Non-pigmented ciliary epithelial cell (primary cell): Measurements from ENCODE around the gene BCAR1.

ENCODE experiments used
- DNase-seq: peaks from one replicate; pipeline ENCODE4 v3.0.0-alpha.2; 2010; ENCODE audit warnings: low read depth

BCAR1 gene

DNA sequence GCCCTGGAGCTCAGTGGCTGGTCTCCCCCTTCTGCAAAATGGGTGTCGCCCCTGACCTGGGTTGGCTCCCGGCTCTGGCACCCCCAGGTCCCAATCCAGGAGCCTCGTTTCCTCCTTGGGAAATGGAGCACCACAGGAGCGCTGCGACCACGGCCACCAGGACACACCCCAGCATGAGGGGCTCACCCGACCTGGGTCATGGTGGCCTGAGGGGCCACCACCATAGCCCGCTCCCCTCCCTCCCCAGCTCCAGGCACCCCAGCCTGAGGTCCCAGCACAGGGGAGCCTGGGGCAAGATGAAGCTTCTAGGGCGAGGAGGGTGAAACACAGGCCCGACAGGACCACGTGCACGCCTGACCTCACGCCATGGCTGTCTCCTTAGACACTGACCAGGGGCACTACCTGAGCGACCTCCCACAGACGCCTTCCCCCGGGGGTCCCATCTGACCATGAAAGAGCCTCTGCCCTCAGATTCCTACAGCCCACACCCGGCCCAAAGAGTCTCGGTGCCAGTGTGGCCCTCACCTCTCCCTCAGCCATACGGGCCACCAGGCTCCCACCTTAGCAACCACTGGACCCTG, 11.8 kb downstream of the BCAR1 start:
- no peak for DNase-seq

DNA sequence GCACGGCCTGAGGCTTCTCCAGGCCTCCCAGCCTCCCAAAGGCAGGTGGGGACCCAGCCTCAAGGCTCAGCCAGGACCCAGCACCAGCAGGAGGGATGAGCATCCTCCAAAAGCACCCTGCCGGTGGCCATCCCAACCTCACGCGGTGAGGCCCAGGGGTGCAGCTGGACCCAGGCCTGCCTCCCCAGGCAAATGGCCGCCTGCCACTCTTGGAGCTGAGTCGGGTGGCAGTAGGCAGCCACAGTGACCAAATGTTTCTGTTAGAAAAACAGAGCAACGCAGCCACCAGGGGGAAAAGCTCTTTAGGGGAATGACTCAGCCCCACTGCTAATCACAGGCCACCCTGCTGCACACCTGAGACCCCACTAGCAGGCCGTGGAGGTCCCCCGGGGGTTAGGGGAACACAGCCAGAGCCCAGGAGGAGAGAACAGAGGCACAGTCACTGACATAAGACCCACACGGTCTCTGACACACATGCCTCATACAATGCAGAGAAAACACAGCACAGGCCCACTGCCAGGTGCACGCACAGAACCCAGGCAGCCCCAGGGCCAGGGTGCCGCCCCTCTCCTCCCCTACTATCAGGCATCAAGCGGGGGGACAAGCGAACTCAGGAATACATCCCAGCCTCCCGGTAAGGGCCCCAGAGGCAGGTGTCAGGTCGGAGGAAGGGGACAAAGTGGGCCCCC, 12.4 kb downstream of the BCAR1 start:
- no peak for DNase-seq

DNA sequence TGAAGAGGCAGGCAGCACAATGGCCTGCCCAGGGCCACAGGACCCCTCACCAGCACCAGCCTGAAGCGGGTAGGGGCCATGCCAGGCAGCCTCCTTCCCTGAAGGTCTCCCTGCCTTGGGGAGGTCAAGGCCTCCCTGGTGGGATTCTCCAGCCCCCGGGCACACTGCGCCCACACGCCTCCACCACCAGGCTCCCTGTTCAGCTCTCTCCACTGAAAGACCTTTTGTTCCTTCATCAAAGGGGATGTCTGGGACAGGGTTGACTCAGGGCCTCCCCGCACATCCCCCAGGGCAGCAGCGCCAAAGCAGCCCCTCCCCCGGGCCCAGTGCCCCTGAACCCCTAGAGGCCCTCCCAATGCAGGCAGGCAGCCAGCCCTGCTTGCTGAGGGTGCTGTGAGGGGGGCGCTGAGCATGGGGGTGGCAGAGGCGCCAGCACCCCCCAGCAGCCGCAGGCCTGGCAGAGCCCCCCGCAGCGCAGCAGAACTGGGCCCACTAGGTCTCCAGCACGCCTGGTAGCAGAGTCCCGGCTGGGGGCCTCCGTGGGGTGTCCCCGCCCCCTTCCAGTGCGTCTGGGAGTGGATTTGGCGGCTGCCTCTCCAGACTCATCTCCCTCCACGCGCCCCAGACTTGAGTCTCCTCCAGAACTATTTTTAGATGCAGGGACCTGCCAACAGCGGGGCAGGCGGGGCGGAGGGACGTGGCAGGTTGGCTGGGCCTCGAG, 13.1 kb downstream of the BCAR1 start:
- peak; percentile 48 for DNase-seq

DNA sequence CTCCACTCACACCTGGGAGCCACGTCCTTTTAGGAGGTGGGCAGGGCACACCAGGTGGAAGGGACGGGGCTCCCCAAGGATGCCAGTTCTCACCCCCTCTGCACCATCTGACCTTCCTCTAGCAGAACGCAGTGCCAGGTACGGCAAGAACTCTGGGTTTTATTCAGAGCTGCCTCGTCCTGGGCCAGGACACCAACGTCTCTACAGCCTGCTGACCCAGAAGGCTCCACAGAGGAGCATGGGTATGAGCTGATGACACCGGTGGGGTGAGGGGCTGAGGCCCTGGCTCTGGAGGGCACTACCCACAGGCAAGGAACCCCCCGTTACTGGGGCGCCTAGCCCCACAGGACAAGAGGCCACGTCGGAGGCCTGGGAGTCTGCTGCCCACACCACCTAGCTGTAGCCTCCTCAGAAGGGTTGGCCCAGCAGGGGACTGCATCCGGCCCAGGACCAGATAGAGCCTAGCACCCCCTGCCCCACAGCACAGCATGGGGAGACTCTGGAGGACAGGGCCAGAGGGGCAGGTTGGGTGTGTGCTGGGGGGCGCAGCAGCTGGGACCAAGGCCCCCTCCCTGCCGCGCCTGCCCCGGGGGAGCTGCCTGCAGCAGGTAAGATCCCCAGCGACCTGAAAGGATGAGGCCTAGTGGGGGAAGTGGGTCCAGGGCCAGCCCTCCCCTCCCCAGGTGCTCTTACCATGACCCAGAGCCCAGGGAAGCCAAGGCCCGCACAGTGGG, 13.9 kb downstream of the BCAR1 start:
- no peak for DNase-seq

DNA sequence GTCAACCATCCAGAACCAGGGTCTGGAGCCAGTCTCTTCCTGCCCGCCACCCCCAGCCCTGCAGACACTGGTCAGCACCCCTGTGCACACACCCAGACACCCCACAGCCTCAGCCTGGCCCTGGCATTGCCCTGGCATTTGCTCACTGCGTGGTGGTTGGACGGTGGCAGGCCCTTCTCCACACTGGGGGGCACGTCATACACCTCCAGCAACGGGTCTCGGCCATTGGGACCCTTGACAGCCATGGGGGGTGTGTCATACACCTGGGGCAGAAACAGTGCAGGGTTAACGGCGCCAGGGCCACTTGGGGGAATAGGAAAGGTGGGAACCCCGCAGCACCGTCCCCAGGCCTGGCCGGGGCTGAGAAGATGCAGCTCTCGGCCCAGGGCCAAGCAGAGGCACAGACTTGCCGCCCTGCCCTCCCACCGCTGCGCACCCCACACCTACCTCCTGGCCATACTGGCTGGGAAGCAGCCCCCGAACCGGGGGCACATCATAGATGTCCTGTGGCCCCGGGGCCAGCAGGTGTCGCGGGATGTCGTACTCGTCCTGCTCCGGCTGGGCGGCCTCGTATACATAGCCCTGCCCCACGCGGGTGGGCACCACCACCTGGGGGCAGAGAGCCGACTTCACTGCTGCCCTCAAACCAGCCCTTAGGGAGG, 14.6 kb downstream of the BCAR1 start:
- no peak for DNase-seq

DNA sequence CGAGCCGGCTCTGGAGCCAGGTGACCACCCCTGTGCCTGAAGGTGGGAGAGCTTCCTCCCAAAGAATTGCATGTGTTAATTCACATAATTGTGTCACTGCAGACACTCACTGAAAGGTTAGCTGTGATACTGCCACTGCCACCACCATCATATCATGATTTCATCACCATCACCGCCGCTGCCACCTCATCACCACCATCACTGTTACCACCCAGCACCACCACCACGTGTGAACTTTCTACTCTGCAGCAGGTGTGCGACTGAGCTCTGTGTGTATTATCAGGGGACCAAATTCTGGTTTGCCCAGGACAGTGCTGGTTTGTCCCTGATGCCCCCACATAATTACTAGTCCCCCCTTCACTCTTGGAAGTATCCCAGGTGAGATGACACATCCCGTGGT, 15.2 kb downstream of the BCAR1 start:
- no peak for DNase-seq

DNA sequence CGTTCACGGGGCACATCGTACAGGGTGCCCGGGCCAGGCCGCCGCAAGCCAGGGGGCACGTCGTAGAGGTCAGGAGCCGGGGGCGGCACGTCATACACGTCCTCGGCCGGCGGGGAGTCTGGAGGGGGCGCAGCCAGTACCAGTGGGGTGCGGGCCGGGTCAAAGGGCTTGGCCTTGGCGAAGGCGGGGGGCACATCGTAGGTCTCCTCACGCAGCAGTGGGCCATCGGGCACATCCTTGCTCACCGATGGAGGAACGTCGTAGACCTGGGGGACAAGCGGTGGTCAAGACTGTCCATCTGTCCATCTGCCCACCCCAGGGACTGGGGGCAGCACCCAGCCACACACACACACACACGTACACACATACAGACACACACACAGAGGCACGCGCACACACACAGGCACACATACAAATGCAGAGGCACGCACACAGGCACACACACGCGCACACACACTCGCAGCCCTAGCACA, 15.7 kb downstream of the BCAR1 start:
- DNase-seq = no peak

DNA sequence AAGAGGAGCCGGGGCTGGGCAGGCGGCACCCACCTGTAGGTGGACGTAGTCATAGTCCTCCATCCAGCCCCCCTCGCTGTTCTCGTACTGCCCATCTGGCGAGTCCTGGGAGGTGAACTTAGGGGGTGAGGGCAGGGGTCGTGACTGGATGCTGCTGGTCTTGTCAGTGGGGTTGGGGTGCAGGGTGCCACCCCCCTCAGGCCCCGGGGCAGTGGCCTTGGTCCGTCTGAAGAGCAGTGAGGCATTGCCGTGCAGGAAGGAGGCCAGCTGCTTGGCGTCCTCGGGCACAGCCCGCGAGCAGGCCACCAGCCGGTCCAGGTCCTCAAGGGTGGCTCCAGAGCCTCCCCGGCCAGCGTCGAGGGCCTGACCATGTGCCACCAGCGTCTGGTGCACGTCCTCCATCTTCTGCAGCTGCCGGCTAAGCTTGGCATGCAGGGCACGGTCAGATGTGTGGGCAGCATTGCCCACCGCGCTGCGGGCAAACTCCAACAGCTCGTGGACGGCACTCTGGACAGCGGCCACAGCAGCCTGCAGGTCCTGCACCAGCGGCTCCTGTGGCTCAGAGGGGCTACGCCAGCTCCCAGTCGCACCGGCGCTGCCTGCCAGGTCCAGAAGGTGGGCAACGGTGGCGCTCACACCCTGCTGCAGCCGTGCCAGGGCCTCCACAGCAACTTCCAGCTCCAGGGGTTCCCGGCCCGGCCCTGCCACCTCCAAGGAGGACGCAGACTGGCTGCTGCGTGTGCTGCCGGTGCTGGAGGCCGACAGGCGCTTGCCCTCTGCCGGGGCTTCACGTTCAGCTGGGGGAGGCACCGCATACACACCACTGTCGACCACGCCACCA, 16.3 kb downstream of the BCAR1 start:
- DNase-seq = no peak

DNA sequence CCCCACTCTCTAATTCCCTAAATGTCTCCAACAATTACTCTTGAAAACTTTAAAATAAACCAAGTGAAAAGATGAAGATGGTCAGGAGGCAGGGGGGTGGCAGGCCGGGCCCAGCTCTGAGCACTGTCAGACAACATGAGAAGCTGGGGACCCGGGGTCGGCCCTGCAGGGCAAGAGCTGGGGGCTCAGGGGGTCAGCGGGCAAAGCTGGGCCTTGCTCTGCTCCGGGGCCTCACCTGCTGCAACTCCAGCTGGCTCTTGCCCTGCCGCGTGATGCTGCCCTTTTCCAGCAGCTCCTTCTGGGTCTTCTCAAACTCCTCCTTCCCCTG, 17.8 kb downstream of the BCAR1 start:
- no peak for DNase-seq

DNA sequence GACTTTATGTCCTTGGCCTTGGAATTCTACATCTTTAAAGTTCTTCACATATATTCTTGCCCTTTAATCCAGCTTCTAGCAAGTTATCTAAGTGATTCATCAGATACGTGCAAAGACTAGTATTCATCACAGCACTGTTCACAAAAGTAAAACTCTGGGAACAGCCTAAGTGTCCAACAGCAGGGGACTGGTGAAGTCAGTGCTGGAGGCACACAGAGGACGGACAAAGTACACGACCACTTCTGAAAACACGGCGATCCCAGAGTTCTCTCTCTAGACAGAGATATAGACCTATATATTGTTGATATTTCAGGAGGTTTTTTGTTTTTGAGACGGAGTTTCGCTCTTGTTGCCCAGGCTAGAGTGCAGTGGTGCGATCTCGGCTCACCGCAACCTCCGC, 19.9 kb downstream of the BCAR1 start:
- DNase-seq = no peak

DNA sequence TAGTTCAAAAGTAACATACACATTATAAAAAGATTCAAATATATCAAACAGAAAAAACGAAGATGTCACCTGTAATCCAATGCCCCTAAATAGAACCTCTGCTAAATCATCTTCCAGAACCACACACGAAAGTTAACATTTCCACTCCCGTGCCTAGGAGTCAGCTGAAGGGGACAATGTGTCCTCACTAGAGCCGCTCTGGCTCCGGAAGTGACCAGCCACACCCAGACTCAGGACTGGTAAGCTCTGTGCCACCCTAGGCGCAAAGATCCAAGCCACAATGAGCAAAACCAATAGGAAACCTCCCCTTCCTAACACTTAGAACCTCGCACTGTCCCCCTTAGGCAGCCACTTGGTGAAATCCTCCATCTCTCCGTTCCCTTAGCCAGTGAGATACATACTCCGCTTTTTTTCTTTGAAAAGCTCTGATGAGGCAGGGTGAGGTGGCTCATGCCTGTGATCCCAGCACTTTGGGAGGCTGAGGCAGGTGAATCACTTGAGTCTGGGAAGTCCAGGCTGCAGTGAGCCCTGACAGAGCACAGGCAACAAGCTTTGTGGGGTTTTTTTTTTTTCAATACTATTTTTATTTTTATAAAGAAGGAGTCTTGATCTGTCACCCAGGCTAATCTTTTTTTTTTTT, 20.8 kb downstream of the BCAR1 start:
- DNase-seq = no peak

DNA sequence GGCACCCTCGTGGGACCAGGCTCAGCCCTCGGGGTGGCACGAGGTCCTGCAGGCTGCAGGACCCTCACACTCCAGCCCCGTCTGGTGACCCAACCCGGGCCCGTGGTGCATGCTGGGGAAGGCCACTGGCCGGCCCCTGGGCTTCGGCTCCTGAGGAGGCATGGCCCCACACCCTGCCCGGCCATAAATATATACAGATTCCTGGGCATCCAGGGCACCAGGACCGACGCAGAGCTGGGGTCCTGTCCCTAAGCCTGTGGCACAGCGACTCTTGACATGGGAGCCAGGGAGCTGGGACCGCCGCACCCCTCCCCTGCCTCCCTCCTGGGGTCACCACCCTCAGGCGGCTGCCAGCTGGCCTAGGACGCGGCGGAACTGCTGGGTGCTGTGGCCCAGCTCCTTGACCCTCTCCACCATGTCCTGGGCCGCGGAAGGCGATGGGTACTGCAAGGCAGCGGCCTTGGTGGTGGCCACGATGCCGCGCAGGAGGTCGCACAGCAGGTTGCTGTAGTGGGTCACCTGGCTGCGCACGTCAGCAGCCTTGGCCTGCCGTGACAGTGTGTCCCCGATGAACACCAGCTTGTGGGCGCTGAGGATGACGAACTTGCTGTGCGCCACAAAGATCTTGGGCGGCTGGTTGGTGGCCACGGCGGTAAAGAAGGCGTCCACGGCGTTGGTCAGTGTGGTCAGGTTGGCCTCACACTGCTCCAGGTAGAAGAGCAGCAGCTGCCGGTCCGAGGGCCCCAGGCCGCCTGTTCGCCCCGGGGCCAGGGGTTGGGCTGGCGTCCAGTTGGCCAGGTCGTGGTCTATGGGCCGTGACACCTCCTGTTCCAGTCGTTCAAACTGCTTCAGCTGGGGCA, 22.0 kb downstream of the BCAR1 start:
- DNase-seq = no peak

DNA sequence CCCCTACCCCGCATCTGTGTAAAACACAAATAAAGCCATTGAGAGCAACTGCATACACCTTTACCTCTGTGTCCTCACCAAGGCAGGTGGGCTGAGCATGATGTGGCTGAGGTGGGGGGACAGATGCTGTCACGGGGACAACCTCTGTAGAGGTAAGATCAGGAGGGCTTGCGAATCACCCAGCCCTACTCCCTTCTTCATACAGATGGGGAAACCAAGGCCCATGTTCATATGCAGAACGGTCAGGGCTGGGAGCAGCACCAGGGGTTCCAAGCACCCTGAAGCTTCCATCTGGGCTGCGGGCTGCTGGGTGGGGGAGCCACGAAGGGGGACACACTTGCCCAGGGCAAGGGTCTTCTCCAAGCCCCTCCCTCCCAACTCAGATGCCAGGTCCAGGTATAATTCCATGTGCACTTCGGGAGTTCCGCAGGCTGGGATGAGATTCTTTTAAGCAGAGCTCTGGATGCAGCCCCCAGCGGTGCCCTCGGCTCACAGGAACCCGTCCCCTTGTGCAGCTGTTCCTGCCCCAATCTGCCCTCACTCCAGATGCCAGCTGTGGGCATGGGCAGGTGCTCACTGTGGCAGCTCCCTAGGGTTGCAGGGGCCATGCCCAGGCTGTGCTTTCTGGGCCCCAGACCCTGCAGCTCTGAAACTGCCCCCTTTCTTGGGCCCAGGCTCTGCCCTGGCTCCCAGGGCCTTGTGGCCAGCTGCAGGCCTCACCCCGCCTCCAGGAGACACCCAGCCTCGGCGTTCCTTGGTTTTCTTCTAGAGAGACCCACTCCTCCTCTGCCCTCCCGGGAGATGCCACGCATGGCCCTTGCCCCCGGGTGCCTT, 23.1 kb downstream of the BCAR1 start:
- no peak for DNase-seq

DNA sequence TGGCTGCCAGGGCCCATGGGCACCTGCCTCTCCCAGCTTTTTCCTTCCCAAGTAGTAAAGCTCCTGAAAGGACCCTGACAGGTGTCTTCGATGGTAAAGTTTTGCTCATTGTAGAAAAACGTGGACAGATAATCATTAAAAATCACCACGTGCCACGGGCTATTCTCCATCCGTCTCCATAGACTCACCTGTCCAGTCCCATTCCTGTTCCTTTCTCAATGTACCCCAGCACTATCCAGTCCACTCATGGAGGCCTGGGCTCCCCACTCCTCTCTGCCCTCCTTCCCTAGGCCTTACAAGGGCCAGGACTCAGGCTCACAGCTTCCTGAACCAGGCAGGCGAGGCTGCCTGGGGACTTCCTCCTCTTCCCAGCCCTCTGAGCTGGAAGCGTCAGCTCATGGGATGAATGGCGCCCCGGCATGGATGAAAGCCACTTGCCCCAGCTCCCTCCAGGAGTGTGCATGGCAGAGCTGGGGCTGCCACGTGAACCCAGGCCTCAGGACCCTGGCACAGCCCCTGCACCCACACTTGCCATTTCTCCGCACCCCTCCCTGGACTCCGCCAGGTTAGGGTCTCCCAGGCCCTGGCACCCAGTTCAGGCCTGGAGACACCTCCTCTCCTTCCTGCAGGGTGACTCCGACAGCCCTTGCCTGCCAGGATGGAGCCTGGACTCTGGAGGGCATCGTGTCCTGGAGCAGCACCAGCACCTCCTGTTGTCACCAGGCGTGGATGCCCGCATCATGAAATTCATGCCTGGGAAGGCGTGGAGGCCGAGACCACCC, 23.9 kb downstream of the BCAR1 start:
- no peak for DNase-seq

DNA sequence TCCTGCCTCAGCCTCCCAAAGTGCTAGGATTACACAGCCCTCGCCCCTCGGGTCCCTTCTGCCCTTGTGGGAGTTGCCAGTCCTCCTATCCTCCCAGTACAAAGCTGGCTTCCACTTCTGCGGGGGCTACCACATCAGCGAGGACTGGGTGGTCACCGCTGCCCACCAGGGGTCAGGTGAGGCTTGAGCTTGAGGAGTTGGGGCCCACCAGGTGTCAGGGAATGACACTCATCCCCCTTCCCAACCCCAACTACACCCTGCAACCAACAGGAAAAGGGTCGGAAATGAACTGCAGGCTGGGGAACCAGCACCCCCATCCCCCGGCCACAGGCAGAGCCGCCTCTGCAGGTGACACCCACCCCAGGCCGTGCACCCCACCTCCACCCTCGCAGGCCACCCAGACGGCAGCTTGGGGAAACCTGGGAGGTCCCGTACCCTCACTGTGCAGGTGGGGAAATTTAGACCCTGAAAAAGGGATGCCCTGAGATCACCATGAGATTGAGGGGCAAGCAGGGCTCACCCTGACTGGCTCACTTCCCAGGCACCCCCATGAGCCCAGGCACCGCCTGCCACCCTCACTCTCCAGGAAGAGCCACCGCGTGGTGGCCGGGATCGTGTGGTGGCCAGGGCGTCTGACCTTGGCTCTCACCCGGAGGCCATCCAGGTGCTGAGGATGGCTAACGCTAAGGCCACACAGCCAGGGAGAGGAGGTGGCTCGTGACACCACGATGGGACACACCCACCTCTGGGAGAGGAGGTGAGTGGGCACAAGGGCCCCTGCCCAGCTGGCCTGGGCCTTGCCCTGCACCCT, 24.7 kb downstream of the BCAR1 start:
- no peak for DNase-seq

DNA sequence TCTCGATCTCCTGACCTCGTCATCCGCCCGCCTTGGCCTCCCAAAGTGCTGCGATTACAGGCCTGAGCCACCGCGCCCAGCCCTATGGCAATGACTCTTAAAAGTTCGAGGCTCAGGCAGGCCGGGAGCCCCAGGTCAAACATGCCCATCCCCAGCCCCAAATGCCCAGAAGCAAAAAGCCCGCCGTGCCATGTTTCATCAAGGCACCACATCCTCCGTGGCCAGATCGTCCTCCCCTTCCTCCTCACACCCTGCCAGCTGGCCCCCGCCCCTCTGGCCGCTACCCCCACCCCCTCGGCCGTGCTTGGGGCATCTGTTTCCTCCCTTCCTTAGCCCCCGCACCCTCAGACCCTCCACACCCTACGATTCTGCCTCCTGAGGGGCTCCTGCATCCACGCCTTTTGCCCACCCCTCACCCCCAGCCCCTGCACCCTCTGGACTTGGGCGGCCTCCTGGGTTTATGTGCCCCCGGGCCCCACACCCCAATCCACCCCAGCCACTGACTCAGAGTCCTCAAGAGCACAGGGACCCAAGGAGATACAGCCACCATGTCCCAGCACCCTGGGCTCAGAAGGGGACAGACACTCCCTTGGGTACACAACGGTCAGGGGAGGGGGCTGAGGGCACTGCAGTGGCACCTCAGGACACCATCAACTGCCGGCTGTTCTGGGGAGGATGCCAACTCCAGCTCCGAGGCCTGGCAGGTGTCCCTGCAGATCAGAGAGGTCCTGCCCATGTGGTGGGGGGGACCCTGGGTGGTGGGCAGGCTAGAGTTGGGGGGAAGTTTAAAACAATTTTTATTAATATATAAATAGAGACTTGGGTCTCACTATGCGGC, 25.5 kb downstream of the BCAR1 start:
- DNase-seq = no peak
